ENCODE measurements around the gene WDFY4.
A peak's percentile ranks its signal among the peaks of the same experiment; 100 is the strongest.

Gene WDFY4

GRCh38 chr10:48821692-48822091 lies 137.0 kb downstream of the WDFY4 start:
- DNase-seq: no peak

GRCh38 chr10:48833674-48834073 lies 149.0 kb downstream of the WDFY4 start:
- no peak for DNase-seq

GRCh38 chr10:48834189-48834965 lies 149.7 kb downstream of the WDFY4 start:
- DNase-seq: no peak

- no peak for DNase-seq
These were observed 151.1 kb downstream of the WDFY4 start for GRCh38 chr10:48835781-48836180.

GRCh38 chr10:48836605-48837004 lies 151.9 kb downstream of the WDFY4 start:
- DNase-seq: no peak

GRCh38 chr10:48838834-48839233 lies 154.2 kb downstream of the WDFY4 start:
- no peak for DNase-seq

GRCh38 chr10:48839809-48840679 lies 155.4 kb downstream of the WDFY4 start:
- DNase-seq: no peak

- DNase-seq: no peak
These were observed 157.6 kb downstream of the WDFY4 start for GRCh38 chr10:48842231-48842630.

GRCh38 chr10:48843198-48843597 lies 158.5 kb downstream of the WDFY4 start:
- no peak for DNase-seq

- no peak for DNase-seq
These were observed 159.9 kb downstream of the WDFY4 start for GRCh38 chr10:48844616-48845015.

GRCh38 chr10:48845512-48845911 lies 160.8 kb downstream of the WDFY4 start:
- no peak for DNase-seq

GRCh38 chr10:48847691-48848090 lies 163.0 kb downstream of the WDFY4 start:
- DNase-seq: no peak

- no peak for DNase-seq
These were observed 172.2 kb downstream of the WDFY4 start for GRCh38 chr10:48856855-48857254.

GRCh38 chr10:48872234-48872633 lies 187.6 kb downstream of the WDFY4 start:
- DNase-seq: no peak

- DNase-seq: no peak
These were observed 193.4 kb downstream of the WDFY4 start for GRCh38 chr10:48878091-48878490.

- DNase-seq: no peak
These were observed 194.8 kb downstream of the WDFY4 start for GRCh38 chr10:48879451-48879850.

- DNase-seq: no peak
These were observed 195.5 kb downstream of the WDFY4 start for GRCh38 chr10:48880016-48880705.

GRCh38 chr10:48881937-48882336 lies 197.3 kb downstream of the WDFY4 start:
- DNase-seq: no peak

GRCh38 chr10:48882881-48883280 lies 198.2 kb downstream of the WDFY4 start:
- no peak for DNase-seq

- no peak for DNase-seq
These were observed 199.0 kb downstream of the WDFY4 start for GRCh38 chr10:48883701-48884100.

GRCh38 chr10:48884179-48885045 lies 199.7 kb downstream of the WDFY4 start:
- no peak for DNase-seq

GRCh38 chr10:48885376-48885775 lies 200.7 kb downstream of the WDFY4 start:
- DNase-seq: peak; percentile 64
